Measurements from ENCODE around the gene PIK3R1. TPM values are rescaled to one million over a fixed set of nuclear protein-coding genes. Genes with fewer than 3 reads are reported as not detected.

Gene PIK3R1
- total RNA-seq, 1 experiment from 2014 or later = 1.7 TPM

- no peak for DNase-seq
- Histone ChIP-seq H3K4me2 (ENCODE audit: low read length) (no peak overlapping the region), H3K9me2 (replicated peaks; ENCODE audit: low read length) (no peaks in the 10 kb centered on the region), H3K79me2 (ENCODE audit: low read length) (no peaks in the 10 kb centered on the region), H3K4me1 (ENCODE audit: insufficient read depth, low read length) (peaks cover 5% of the 10 kb centered on the region; the same call in 1 of the 2 replicates), H3K4me3 (ENCODE audit: low read length) (no peak overlapping the region), H3K36me3 (ENCODE audit: low read depth, low read length) (no peaks in the 10 kb centered on the region), H3K27me3 (ENCODE audit: low read length) (no peaks in the 10 kb centered on the region), H3K27ac (ENCODE audit: low read length) (no peak overlapping the region), H3K9me3 (ENCODE audit: low read length) (no peaks in the 10 kb centered on the region), H3K9ac (ENCODE audit: low read length) (no peak overlapping the region), H4K20me1 (ENCODE audit: low read length) (no peaks in the 10 kb centered on the region), H2AFZ (ENCODE audit: low read length) (no peak overlapping the region), H3F3A (ENCODE audit: low read length, unreplicated experiment) (no peaks in the 10 kb centered on the region)
- intact Hi-C loops (cut with micrococcal nuclease) = no loop called here
- TF ChIP-seq EZH2phosphoT487 (IDR thresholded peaks at IDR 0.05; ENCODE audit: borderline replicate concordance, low read length) (no peak), CTCF (conservative IDR thresholded peaks at IDR 0.05; ENCODE audit: low read depth, low read length) (no peak), EZH2 (IDR thresholded peaks at IDR 0.05; ENCODE audit: low read length, unreplicated experiment) (no peak)
- no peak for ATAC-seq
- ChIA-PET CTCF (no interaction called here), POLR2A (ENCODE audit: unreplicated experiment) (no interaction called here)
- BruUV-seq (replicated peaks) = no TSS peak
Observed at GRCh38 chr5:68290847-68291246, 75.3 kb downstream of the PIK3R1 start.

- Histone ChIP-seq H3K36me3 (ENCODE audit: low read depth, low read length) (no peaks in the 10 kb centered on the region), H3K9ac (ENCODE audit: low read length) (no peak overlapping the region), H3K9me3 (ENCODE audit: low read length) (no peaks in the 10 kb centered on the region), H3K4me3 (ENCODE audit: low read length) (no peak overlapping the region), H3K27ac (ENCODE audit: low read length) (no peak overlapping the region), H3F3A (ENCODE audit: low read length, unreplicated experiment) (no peaks in the 10 kb centered on the region), H2AFZ (ENCODE audit: low read length) (no peak overlapping the region), H3K4me2 (ENCODE audit: low read length) (no peak overlapping the region), H3K9me2 (replicated peaks; ENCODE audit: low read length) (no peaks in the 10 kb centered on the region), H4K20me1 (ENCODE audit: low read length) (no peaks in the 10 kb centered on the region), H3K27me3 (ENCODE audit: low read length) (no peaks in the 10 kb centered on the region), H3K4me1 (ENCODE audit: insufficient read depth, low read length) (peaks cover 9% of the 10 kb centered on the region; the same call in 1 of the 2 replicates), H3K79me2 (ENCODE audit: low read length) (no peaks in the 10 kb centered on the region)
- TF ChIP-seq EZH2 (IDR thresholded peaks at IDR 0.05; ENCODE audit: low read length, unreplicated experiment) (no peak), EZH2phosphoT487 (IDR thresholded peaks at IDR 0.05; ENCODE audit: borderline replicate concordance, low read length) (no peak), CTCF (conservative IDR thresholded peaks at IDR 0.05; ENCODE audit: low read depth, low read length) (no peak)
- no TSS peak for BruUV-seq (replicated peaks)
- DNase-seq = no peak
- no peak for ATAC-seq
- CTCF ChIA-PET = no interaction called here
- intact Hi-C loops (cut with micrococcal nuclease) = no loop called here
- POLR2A ChIA-PET (ENCODE audit: unreplicated experiment) = no interaction called here
Observed at GRCh38 chr5:68292316-68292715, 76.8 kb downstream of the PIK3R1 start.

GRCh38 chr5:68295772-68296171 lies 80.2 kb downstream of the PIK3R1 start:
- no peaks in the 10 kb centered on the region for H3K36me3 ChIP-seq (ENCODE audit: low read depth, low read length)
- CTCF ChIA-PET = no interaction called here
- intact Hi-C loops (cut with micrococcal nuclease) = no loop called here
- peak; percentile 37; the same call in 1 of the 2 replicates for ATAC-seq
- POLR2A ChIA-PET (ENCODE audit: unreplicated experiment) = no interaction called here
- H3K4me1 ChIP-seq (ENCODE audit: insufficient read depth, low read length) = peaks cover 9% of the 10 kb centered on the region; the same call in 1 of the 2 replicates
- H3K27me3 ChIP-seq (ENCODE audit: low read length) = no peaks in the 10 kb centered on the region
- peak; percentile 69 for DNase-seq
- H3K9me3 ChIP-seq (ENCODE audit: low read length) = no peaks in the 10 kb centered on the region
- no peak overlapping the region for H3K4me3 ChIP-seq (ENCODE audit: low read length)
- H3K27ac ChIP-seq (ENCODE audit: low read length) = no peak overlapping the region
- H3K4me2 ChIP-seq (ENCODE audit: low read length) = 0 out of 2 replicates have a peak overlapping the region, but pooled peaks have one; percentile 26
- no peaks in the 10 kb centered on the region for H3F3A ChIP-seq (ENCODE audit: low read length, unreplicated experiment)
- H2AFZ ChIP-seq (ENCODE audit: low read length) = no peak overlapping the region
- no peaks in the 10 kb centered on the region for H3K9me2 ChIP-seq (replicated peaks; ENCODE audit: low read length)
- TF ChIP-seq EZH2phosphoT487 (IDR thresholded peaks at IDR 0.05; ENCODE audit: borderline replicate concordance, low read length) (no peak), EZH2 (IDR thresholded peaks at IDR 0.05; ENCODE audit: low read length, unreplicated experiment) (no peak), CTCF (conservative IDR thresholded peaks at IDR 0.05; ENCODE audit: low read depth, low read length) (no peak)
- H3K9ac ChIP-seq (ENCODE audit: low read length) = no peak overlapping the region
- no peaks in the 10 kb centered on the region for H4K20me1 ChIP-seq (ENCODE audit: low read length)
- no TSS peak for BruUV-seq (replicated peaks)
- H3K79me2 ChIP-seq (ENCODE audit: low read length) = no peaks in the 10 kb centered on the region

Data from PC-3 (cell line).